GM19328 (cell line): ENCODE data around the gene ERC2.
"Not testable (repeated sequence)": the region's sequence is repeated elsewhere in the genome, so short reads cannot be mapped to it uniquely, and the experiment has no call there.

Experiments
- ATAC-seq: cut with Tn5 transposase; IDR thresholded peaks from one replicate; pipeline ENCODE4 v1.9.1; 2021; ENCODE audit warnings: mild to moderate bottlenecking, moderate library complexity; ENCODE audit not compliant: unreplicated experiment

Gene ERC2

DNA sequence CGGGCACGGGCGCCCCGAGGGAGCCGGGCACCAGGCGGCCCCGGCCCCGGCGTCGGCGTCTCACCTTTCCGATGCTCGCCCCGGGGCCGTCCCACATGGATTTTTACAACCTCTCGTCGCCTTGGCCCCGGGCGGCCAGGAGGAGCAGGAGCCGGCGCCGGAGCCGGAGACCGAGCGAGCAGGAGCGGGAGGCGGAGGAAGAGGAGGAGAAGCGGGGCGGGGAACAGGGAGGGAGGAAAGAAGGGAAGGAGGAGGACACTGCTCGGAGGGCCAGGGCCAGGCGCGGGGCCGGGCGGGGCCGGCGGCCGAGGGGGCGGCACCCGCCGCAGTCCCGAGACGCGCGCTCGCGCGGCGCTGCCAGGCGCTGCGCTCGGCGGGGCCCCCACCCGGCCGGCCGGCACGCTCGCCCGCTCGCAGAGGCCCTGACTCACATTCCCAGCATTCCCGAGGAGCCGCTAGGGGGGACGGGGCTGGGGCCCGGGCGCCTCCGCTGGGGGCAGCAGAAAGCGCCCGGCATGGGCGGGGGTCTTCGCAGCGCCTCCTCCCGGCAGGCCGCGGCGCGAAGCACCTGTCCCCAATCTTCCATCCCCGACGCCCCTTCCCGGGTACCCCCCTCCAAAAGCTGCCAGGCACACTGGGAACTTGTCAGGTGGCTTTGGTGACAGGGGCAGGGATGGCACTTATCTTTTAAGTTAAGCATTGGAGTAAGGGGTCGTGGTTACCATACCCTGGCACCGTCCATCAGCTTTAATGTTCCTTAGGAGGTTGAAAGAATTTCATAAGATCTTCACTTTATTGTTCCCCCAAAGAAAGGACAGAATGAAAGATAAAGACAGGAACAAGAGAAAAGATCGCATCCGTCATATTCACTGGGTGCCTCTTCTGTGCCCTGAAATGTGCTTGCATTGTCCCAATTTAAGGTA, at the start of gene ERC2:
TSS of gene ERC2 (minus strand) at position 284 of the 923 bp plus-strand sequence.
- ATAC-seq, result no peak

- ATAC-seq, result no peak
These were observed 34.5 kb upstream of the ERC2 start for GRCh38 chr3:56502738-56503137.

- ATAC-seq, result not testable (repeated sequence)
These were observed 28.1 kb upstream of the ERC2 start for GRCh38 chr3:56496376-56496775.

- peak; percentile 89 for ATAC-seq
These were observed 26.5 kb upstream of the ERC2 start for GRCh38 chr3:56494679-56495322.

GRCh38 chr3:56491566-56491965, 23.3 kb upstream of the ERC2 start:
- ATAC-seq, result no peak

GRCh38 chr3:56488812-56489600, 20.7 kb upstream of the ERC2 start:
- ATAC-seq, result no peak

DNA sequence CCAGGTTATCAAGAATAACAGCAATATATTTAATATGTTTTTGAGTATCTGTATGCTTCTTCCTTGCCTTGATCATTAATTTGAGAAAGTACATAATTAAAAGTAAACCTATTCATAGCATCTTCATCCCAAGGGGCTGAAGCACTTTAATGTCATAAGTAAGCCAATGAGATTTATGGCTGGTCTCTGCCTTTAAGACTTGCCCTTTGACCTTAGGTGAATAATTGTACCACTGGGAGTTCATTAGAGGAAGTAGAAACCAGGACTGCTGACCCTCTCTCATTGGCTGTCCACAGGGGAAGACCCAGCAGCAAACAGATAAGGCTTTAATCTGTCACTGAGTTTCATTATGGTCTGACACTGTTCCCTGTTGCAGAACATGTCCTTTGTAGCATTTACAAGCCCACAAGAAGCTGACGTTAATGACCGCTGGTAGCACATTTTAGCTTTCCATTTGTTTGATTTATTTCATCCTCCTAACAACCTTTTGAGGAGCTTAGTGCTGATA, 16.3 kb upstream of the ERC2 start:
- ATAC-seq, result no peak

GRCh38 chr3:56484122-56484521, 15.9 kb upstream of the ERC2 start:
- ATAC-seq, result no peak

DNA sequence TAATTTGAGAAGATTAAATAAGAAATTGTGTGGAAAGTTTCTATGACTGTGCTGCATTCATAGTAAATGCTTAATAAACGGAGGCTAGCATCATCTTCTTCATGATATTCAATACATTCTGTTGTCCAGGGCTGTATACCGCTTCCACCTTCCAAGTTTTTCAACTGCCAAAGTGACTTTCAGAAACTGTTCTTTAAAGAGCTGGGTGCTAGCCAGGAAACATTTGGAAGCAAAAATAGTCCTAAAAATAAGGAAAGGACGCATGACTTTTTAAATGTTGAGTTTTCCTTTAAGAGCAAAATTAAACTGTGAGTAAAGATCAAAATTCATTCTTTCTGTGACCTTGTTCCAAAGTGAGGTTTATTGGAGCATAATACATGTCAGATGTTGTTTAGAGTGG, 9.4 kb upstream of the ERC2 start:
- ATAC-seq, result no peak

DNA sequence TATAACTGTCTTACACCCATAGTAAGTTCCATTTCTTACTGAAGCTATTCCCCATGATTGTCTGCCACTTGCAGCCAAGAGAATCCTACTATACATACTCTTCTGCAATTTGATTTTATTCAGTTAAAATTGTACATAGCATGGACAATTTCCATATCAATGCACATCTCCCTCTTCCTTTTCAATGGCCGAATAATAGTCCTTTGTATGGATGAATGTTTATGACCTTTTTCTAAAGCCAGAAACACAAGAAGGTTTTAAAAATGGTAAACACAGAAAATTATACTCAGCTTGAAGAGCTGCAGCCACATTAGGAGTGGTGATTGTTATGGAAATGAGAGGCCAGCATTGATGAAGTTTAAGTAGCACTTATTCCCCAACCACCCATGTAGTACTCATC, 8.5 kb upstream of the ERC2 start:
- ATAC-seq, result no peak

DNA sequence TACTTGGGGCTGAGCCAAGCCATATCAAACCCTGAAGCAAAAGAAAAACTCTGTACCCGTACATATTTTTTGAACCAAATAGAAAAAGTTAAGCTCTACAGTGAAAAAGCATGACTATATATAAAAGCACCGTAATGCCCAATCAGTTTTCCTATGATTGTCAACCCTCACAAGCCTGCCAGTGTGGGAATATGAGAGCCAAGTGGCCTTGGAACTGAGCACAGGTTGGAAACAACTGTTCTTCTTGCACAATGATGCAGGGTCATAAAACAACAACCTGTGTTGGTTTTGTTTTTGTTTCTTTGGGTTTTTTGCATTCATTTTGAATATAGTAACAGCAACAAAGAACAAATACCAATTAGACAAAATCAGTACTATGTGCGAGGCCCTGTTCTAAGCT, 3.5 kb upstream of the ERC2 start:
- no peak for ATAC-seq

DNA sequence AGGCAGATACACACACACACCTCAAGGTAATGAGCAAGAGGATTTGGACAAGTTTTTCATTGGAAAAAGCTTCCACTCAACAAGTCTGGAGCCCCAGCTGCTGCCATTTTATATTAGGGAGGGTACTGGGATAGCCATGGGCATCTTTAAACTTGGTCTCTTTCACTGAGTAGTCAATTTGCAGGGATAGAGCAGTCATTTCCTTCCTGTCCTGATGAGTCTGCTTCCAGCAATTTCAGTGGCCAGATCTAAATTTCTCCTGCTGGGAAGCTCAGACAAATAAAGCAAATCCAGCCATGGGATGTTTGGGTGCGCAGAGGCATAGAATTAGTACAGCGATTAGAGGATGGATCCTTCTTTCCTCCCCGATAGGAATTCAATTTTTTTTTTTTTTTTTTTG, 874 bp upstream of the ERC2 start:
- ATAC-seq, result no peak

DNA sequence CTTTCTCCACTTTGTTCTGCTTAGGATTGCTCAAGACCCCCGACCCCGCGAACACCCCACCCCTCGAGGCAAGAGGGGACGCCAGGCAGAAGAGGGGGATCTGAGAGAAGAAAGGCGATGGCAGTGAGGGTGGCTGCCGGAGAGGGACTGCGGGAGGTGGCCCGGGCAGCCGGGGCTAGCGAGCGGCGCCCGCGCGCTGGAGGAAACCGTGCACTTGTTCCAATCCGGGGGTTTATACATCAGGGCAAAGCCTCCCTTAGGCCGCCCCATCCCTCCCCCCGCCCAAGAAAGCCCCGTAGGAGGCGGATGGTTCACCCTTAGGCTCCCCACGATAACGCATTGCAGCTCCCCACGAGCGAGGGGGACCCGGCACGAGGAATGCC, 475 bp downstream of the ERC2 start:
- no peak for ATAC-seq

DNA sequence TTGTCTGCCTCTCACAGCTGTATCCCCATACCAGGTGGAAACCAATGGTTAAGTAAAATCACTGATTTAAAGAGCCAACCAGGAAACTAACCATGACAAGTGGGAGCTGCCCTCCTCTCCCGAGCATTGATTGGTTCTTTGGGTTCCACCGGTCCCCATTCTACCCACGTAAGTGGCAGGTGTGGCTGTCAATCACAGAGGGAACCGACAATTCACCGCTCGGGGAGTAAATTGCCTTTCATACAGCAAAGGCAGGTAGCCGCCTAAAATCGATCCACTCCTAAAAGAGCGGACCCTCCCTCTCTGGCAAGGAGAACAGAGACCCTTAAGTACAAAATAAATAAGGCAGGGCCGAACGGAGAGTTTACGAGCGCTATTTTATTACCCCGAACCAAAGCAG, 1.2 kb downstream of the ERC2 start:
- ATAC-seq, result no peak

DNA sequence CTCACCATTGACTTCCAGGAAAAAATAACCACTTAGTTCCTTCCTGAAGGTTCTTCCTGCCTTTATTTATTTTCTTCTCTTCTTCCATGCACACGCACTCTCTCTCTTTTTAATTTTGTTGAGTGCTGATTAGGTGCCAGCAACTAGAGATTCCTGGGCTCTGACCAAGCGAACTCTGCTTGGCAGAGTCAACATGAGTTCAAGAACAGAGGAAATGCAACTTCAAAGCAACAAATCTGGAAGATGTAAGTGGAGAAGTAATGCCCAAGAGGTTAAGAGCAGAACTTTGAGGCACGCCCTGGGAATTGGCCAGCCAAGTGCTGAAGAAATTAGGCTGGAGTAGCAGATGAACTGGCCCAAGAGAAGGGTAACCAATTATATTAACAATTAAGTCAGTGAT, 8.5 kb downstream of the ERC2 start:
- ATAC-seq, result no peak

DNA sequence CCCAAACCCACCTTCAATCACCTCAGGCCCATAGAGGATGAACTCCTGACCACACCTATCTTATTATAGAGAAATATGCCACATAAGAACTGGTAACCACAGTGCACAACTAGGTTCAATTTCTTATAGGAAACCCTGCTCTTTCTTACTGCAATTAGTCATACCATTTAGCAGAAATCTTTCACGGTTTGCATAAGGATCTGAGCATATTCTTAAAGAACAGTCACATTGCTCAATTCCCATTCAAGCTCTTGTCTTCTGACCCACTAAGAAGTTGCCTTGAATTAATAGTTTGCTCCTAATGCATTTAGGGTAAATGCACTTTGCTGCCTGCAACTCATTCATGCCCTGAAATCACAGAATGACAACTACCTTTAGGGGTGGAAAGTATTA, 9.2 kb downstream of the ERC2 start:
- no peak for ATAC-seq

GRCh38 chr3:56458496-56459103, 9.7 kb downstream of the ERC2 start:
- no peak for ATAC-seq

DNA sequence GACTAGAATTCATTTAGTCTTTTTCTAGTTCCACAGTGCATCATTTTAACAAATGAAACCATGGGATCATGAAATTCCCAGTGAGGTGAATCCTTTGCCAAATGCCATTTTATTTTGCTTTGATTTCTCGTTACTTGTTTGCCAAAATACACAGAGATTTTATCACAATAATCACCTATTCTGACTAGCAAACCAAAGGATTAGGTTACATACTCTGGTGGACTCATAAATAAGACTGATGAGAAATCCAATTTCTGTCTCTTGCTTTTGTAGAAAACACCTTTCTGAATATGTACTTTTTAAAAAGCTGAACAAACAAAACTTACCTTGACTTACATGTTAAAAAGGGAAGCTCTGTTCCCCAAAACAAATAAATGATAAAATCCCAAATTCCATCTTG, 12.2 kb downstream of the ERC2 start:
- no peak for ATAC-seq

- no peak for ATAC-seq
These were observed 15.3 kb downstream of the ERC2 start for GRCh38 chr3:56453011-56453410.

- ATAC-seq, result no peak
These were observed 16.2 kb downstream of the ERC2 start for GRCh38 chr3:56452085-56452484.

- ATAC-seq, result no peak
These were observed 24.9 kb downstream of the ERC2 start for GRCh38 chr3:56443372-56443771.
